OCI-LY1 (cell line): ENCODE measurements around the gene HUS1.
A peak's percentile ranks its signal among the peaks of the same experiment; 100 is the strongest.

Experiments
- H2AFZ ChIP-seq: fragments of 200-600 bp; sonication (generic), shearing (Covaris generic); 2 replicates; pipeline ENCODE4 v1.6.0; 2014; ENCODE audit warnings: antibody characterized with exemption, mild to moderate bottlenecking, low read length
- H3F3A ChIP-seq: fragments of 200-600 bp; sonication (generic), shearing (Covaris generic); 2 replicates; pipeline ENCODE4 v1.6.0; 2014; ENCODE audit warnings: mild to moderate bottlenecking, antibody characterized with exemption, low read length, moderate library complexity; ENCODE audit not compliant: insufficient read depth
- H3K27ac ChIP-seq: fragments of 200-600 bp; sonication (generic); 2 replicates; pipeline ENCODE4 v1.5.1; 2014; ENCODE audit warnings: low read length, mixed run types, mild to moderate bottlenecking, low read depth; ENCODE audit not compliant: poor library complexity, severe bottlenecking
- H3K27me3 ChIP-seq: fragments of 200-600 bp; sonication (generic); 2 replicates; pipeline ENCODE4 v1.6.0; 2014; ENCODE audit warnings: antibody characterized with exemption, mild to moderate bottlenecking, low read length, moderate library complexity; ENCODE audit not compliant: insufficient read depth
- H3K36me3 ChIP-seq: fragments of 200-600 bp; sonication (generic); 2 replicates; pipeline ENCODE4 v1.6.1; 2014; ENCODE audit warnings: mild to moderate bottlenecking, antibody characterized with exemption, low read length, moderate library complexity, mixed read lengths; ENCODE audit not compliant: insufficient read depth
- H3K4me1 ChIP-seq: fragments of 200-600 bp; sonication (generic); 2 replicates; pipeline ENCODE4 v1.5.1; 2014; ENCODE audit warnings: mild to moderate bottlenecking, low read length, moderate library complexity; ENCODE audit not compliant: insufficient read depth, severe bottlenecking
- H3K4me2 ChIP-seq: fragments of 200-600 bp; sonication (generic), shearing (Covaris generic); 2 replicates; pipeline ENCODE4 v1.6.1; 2014; ENCODE audit warnings: low read length
- H3K4me3 ChIP-seq: fragments of 200-600 bp; sonication (generic); 2 replicates; pipeline ENCODE4 v1.5.1; 2014; ENCODE audit warnings: low read length, low read depth, mild to moderate bottlenecking, mixed read lengths; ENCODE audit not compliant: poor library complexity, severe bottlenecking
- H3K79me2 ChIP-seq: fragments of 200-600 bp; shearing (Covaris generic); 2 replicates; pipeline ENCODE4 v1.6.1; 2016; ENCODE audit warnings: mixed run types, low read length, mixed read lengths; ENCODE audit not compliant: insufficient read depth
- H3K9ac ChIP-seq: fragments of 200-600 bp; sonication (generic), shearing (Covaris generic); 2 replicates; pipeline ENCODE4 v1.6.1; 2014; ENCODE audit warnings: mild to moderate bottlenecking, low read length, mixed read lengths
- H3K9me2 ChIP-seq: fragments of 200-600 bp; sonication (generic), shearing (Covaris generic); 2 replicates; pipeline ENCODE4 v1.6.1; 2014; ENCODE audit warnings: low read depth, mild to moderate bottlenecking, low read length, mixed read lengths
- H3K9me3 ChIP-seq: fragments of 200-600 bp; shearing (Covaris generic); 2 replicates; pipeline ENCODE4 v1.6.1; 2014; ENCODE audit warnings: low read length, mixed read lengths
- H4K20me1 ChIP-seq: fragments of 200-600 bp; sonication (generic), shearing (Covaris generic); 2 replicates; pipeline ENCODE4 v1.6.0; 2016; ENCODE audit warnings: mild to moderate bottlenecking, low read length; ENCODE audit not compliant: insufficient read depth
- CTCF ChIP-seq: fragments of 200-600 bp; sonication (generic), shearing (Covaris generic); IDR thresholded peaks from 2 replicates; pipeline ENCODE4 v1.5.1; 2017; ENCODE audit warnings: mild to moderate bottlenecking, antibody characterized with exemption, low read length, moderate library complexity, mixed read lengths
- EZH2 ChIP-seq: fragments of 200-600 bp; sonication (generic), shearing (Covaris generic); IDR thresholded peaks from 2 replicates; pipeline ENCODE4 v1.8.0; 2017; ENCODE audit warnings: borderline replicate concordance, mixed run types, mild to moderate bottlenecking, antibody characterized with exemption, low read length, moderate library complexity, mixed read lengths

HUS1 gene

GRCh38 chr7:47979832-47980181, 392 bp upstream of the HUS1 start:
- H3K79me2 ChIP-seq: no peaks in the 10 kb centered on the region
- peak overlapping the region; percentile 78 for H3K4me3 ChIP-seq
- H3K4me2 ChIP-seq: peak overlapping the region; percentile 56
- H3K9me3 ChIP-seq: no peaks in the 10 kb centered on the region
- H3K36me3 ChIP-seq: peaks cover 36% of the 10 kb centered on the region
- TF ChIP-seq EZH2 (no peak), CTCF (no peak)
- peaks cover 23% of the 10 kb centered on the region for H3K4me1 ChIP-seq
- H3K27ac ChIP-seq: peak overlapping the region; percentile 87
- peak overlapping the region; percentile 86 for H2AFZ ChIP-seq
- peak overlapping the region; percentile 48 for H3K9ac ChIP-seq
- H3K9me2 ChIP-seq: no peaks in the 10 kb centered on the region
- no peaks in the 10 kb centered on the region for H3K27me3 ChIP-seq
- no peaks in the 10 kb centered on the region for H4K20me1 ChIP-seq
- 0 out of 2 replicates have a peak, but pooled peaks cover 5% of the 10 kb centered on the region for H3F3A ChIP-seq

- peak overlapping the region; percentile 94 for H3K4me2 ChIP-seq
- no peaks in the 10 kb centered on the region for H3K9me3 ChIP-seq
- peak overlapping the region; percentile 94 for H3K9ac ChIP-seq
- H3K9me2 ChIP-seq: no peaks in the 10 kb centered on the region
- no peaks in the 10 kb centered on the region for H3K79me2 ChIP-seq
- H3K36me3 ChIP-seq: peaks cover 46% of the 10 kb centered on the region
- H3K27me3 ChIP-seq: no peaks in the 10 kb centered on the region
- H3K4me3 ChIP-seq: peak overlapping the region; percentile 78
- H3F3A ChIP-seq: 0 out of 2 replicates have a peak, but pooled peaks cover 5% of the 10 kb centered on the region
- no peak for TF ChIP-seq CTCF
- TF ChIP-seq EZH2: no peak
- H2AFZ ChIP-seq: no peak overlapping the region
- peak overlapping the region; percentile 87 for H3K27ac ChIP-seq
- no peaks in the 10 kb centered on the region for H4K20me1 ChIP-seq
- H3K4me1 ChIP-seq: peaks cover 23% of the 10 kb centered on the region
Measured at GRCh38 chr7:47978790-47979144, 648 bp downstream of the HUS1 start.

GRCh38 chr7:47973739-47974138, 5.7 kb downstream of the HUS1 start:
- H3K4me3 ChIP-seq: no peak overlapping the region
- no peaks in the 10 kb centered on the region for H3K27me3 ChIP-seq
- H3K9me3 ChIP-seq: no peaks in the 10 kb centered on the region
- peaks cover 9% of the 10 kb centered on the region for H3K4me1 ChIP-seq
- no peak overlapping the region for H2AFZ ChIP-seq
- peaks cover 74% of the 10 kb centered on the region for H3K36me3 ChIP-seq
- no peak overlapping the region for H3K4me2 ChIP-seq
- H4K20me1 ChIP-seq: no peaks in the 10 kb centered on the region
- no peaks in the 10 kb centered on the region for H3F3A ChIP-seq
- TF ChIP-seq EZH2 (no peak), CTCF (no peak)
- no peaks in the 10 kb centered on the region for H3K9me2 ChIP-seq
- H3K79me2 ChIP-seq: no peaks in the 10 kb centered on the region
- H3K27ac ChIP-seq: no peak overlapping the region
- no peak overlapping the region for H3K9ac ChIP-seq
